22Rv1 (cell line): Measurements from ENCODE around the gene ITGA2.
A peak's percentile ranks its signal among the peaks of the same experiment; 100 is the strongest.

Source experiments
- H3K27ac ChIP-seq: fragments of 450-650 bp; 2 replicates; pipeline ENCODE4 v1.5.1; 2017
- CTCF ChIP-seq: fragments of 450-650 bp; IDR thresholded peaks from 2 replicates; pipeline ENCODE4 v1.5.1; 2017; ENCODE audit warnings: mild to moderate bottlenecking
- ZFX ChIP-seq: fragments of 450-650 bp; IDR thresholded peaks from 2 replicates; pipeline ENCODE4 v1.6.1; 2017; ENCODE audit warnings: antibody characterized with exemption, borderline replicate concordance

ITGA2 gene

GRCh38 chr5:52977264-52977897, 11.8 kb upstream of the ITGA2 start:
- no peak for TF ChIP-seq ZFX
- TF ChIP-seq CTCF = no peak
- H3K27ac ChIP-seq = no peak overlapping the region

GRCh38 chr5:52981507-52981906, 7.6 kb upstream of the ITGA2 start:
- no peak overlapping the region for H3K27ac ChIP-seq
- TF ChIP-seq CTCF (no peak), ZFX (no peak)

- H3K27ac ChIP-seq = no peak overlapping the region
Observed at GRCh38 chr5:52983731-52984636, 5.2 kb upstream of the ITGA2 start.

GRCh38 chr5:52985306-52985705, 3.8 kb upstream of the ITGA2 start:
- no peak for TF ChIP-seq CTCF
- no peak for TF ChIP-seq ZFX

More at GRCh38 chr5:52983731-52984636, 5.2 kb upstream of the ITGA2 start:
- TF ChIP-seq ZFX (no peak), CTCF (no peak)

GRCh38 chr5:52987711-52988331, 1.3 kb upstream of the ITGA2 start:
- no peak for TF ChIP-seq CTCF
- no peak for TF ChIP-seq ZFX
- H3K27ac ChIP-seq = peak overlapping the region; percentile 67

More at GRCh38 chr5:52985306-52985705, 3.8 kb upstream of the ITGA2 start:
- no peak overlapping the region for H3K27ac ChIP-seq

- no peak for TF ChIP-seq ZFX
- no peak for TF ChIP-seq CTCF
- peak overlapping the region; percentile 67 for H3K27ac ChIP-seq
Observed at GRCh38 chr5:52988335-52989024, 672 bp upstream of the ITGA2 start.
